Measurements from ENCODE around the gene UIMC1. TPM values are rescaled to one million over a fixed set of nuclear protein-coding genes. Genes with fewer than 3 reads are reported as not detected.

The UIMC1 gene
- total RNA-seq, 1 experiment from 2014 or later, result 47.6 TPM

- no peak for DNase-seq
- Histone ChIP-seq H3K27me3 (no peaks in the 10 kb centered on the region), H3K4me3 (no peak overlapping the region), H3K36me3 (peaks cover 73% of the 10 kb centered on the region), H3K9me3 (no peaks in the 10 kb centered on the region)
Observed at GRCh38 chr5:176938472-176938871, 68.1 kb downstream of the UIMC1 start.

GRCh38 chr5:176935017-176935416 lies 71.6 kb downstream of the UIMC1 start:
- Histone ChIP-seq H3K27me3 (no peaks in the 10 kb centered on the region), H3K4me3 (no peak overlapping the region)

GRCh38 chr5:176934309-176934930 lies 72.2 kb downstream of the UIMC1 start:
- no peaks in the 10 kb centered on the region for H3K27me3 ChIP-seq
- no peaks in the 10 kb centered on the region for H3K9me3 ChIP-seq
- DNase-seq, result no peak
- H3K4me3 ChIP-seq, result no peak overlapping the region
- H3K36me3 ChIP-seq, result peaks cover 81% of the 10 kb centered on the region

More at GRCh38 chr5:176935017-176935416, 71.6 kb downstream of the UIMC1 start:
- DNase-seq, result no peak
- H3K36me3 ChIP-seq, result peaks cover 82% of the 10 kb centered on the region
- no peaks in the 10 kb centered on the region for H3K9me3 ChIP-seq

- H3K4me3 ChIP-seq, result no peak overlapping the region
- no peaks in the 10 kb centered on the region for H3K9me3 ChIP-seq
- DNase-seq, result no peak
- H3K27me3 ChIP-seq, result no peaks in the 10 kb centered on the region
- peaks cover 62% of the 10 kb centered on the region for H3K36me3 ChIP-seq
Observed at GRCh38 chr5:176929654-176930053, 76.9 kb downstream of the UIMC1 start.

- Histone ChIP-seq H3K9me3 (no peaks in the 10 kb centered on the region), H3K36me3 (peaks cover 43% of the 10 kb centered on the region), H3K27me3 (no peaks in the 10 kb centered on the region), H3K4me3 (no peak overlapping the region)
- no peak for DNase-seq
Observed at GRCh38 chr5:176927562-176927961, 79.0 kb downstream of the UIMC1 start.

GRCh38 chr5:176922817-176923216 lies 83.8 kb downstream of the UIMC1 start:
- Histone ChIP-seq H3K36me3 (peaks cover 24% of the 10 kb centered on the region), H3K4me3 (no peak overlapping the region), H3K27me3 (no peaks in the 10 kb centered on the region), H3K9me3 (no peaks in the 10 kb centered on the region)
- DNase-seq, result no peak

- H3K4me3 ChIP-seq, result no peak overlapping the region
- no peaks in the 10 kb centered on the region for H3K9me3 ChIP-seq
Observed at GRCh38 chr5:176921714-176922113, 84.9 kb downstream of the UIMC1 start.

GRCh38 chr5:176918613-176919012 lies 88.0 kb downstream of the UIMC1 start:
- no peak overlapping the region for H3K4me3 ChIP-seq
- DNase-seq, result no peak
- no peaks in the 10 kb centered on the region for H3K9me3 ChIP-seq
- H3K27me3 ChIP-seq, result no peaks in the 10 kb centered on the region
- H3K36me3 ChIP-seq, result peaks cover 23% of the 10 kb centered on the region

More at GRCh38 chr5:176921714-176922113, 84.9 kb downstream of the UIMC1 start:
- H3K27me3 ChIP-seq, result no peaks in the 10 kb centered on the region
- DNase-seq, result no peak
- peaks cover 23% of the 10 kb centered on the region for H3K36me3 ChIP-seq

- DNase-seq, result no peak
- peaks cover 27% of the 10 kb centered on the region for H3K36me3 ChIP-seq
- H3K9me3 ChIP-seq, result no peaks in the 10 kb centered on the region
- H3K27me3 ChIP-seq, result no peaks in the 10 kb centered on the region
- H3K4me3 ChIP-seq, result no peak overlapping the region
Observed at GRCh38 chr5:176916337-176916736, 90.2 kb downstream of the UIMC1 start.

- no peak for DNase-seq
Observed at GRCh38 chr5:176915906-176916305, 90.7 kb downstream of the UIMC1 start.

GRCh38 chr5:176912115-176912514 lies 94.5 kb downstream of the UIMC1 start:
- no peaks in the 10 kb centered on the region for H3K27me3 ChIP-seq
- H3K9me3 ChIP-seq, result no peaks in the 10 kb centered on the region
- no peak overlapping the region for H3K4me3 ChIP-seq
- peaks cover 49% of the 10 kb centered on the region for H3K36me3 ChIP-seq
- no peak for DNase-seq

More at GRCh38 chr5:176915906-176916305, 90.7 kb downstream of the UIMC1 start:
- H3K9me3 ChIP-seq, result no peaks in the 10 kb centered on the region
- no peaks in the 10 kb centered on the region for H3K27me3 ChIP-seq
- H3K4me3 ChIP-seq, result no peak overlapping the region
- H3K36me3 ChIP-seq, result peaks cover 27% of the 10 kb centered on the region

- Histone ChIP-seq H3K9me3 (no peaks in the 10 kb centered on the region), H3K27me3 (no peaks in the 10 kb centered on the region), H3K4me3 (no peak overlapping the region), H3K36me3 (peaks cover 72% of the 10 kb centered on the region)
- no peak for DNase-seq
Observed at GRCh38 chr5:176908675-176909368, 97.8 kb downstream of the UIMC1 start.

- H3K4me3 ChIP-seq, result no peak overlapping the region
- H3K27me3 ChIP-seq, result no peaks in the 10 kb centered on the region
- peaks cover 88% of the 10 kb centered on the region for H3K36me3 ChIP-seq
- DNase-seq, result no peak
- H3K9me3 ChIP-seq, result no peaks in the 10 kb centered on the region
Observed at GRCh38 chr5:176906796-176907195, 99.8 kb downstream of the UIMC1 start.

GRCh38 chr5:176906126-176906525 lies 100.5 kb downstream of the UIMC1 start:
- H3K27me3 ChIP-seq, result no peaks in the 10 kb centered on the region
- peaks cover 89% of the 10 kb centered on the region for H3K36me3 ChIP-seq
- no peak for DNase-seq
- no peak overlapping the region for H3K4me3 ChIP-seq
- H3K9me3 ChIP-seq, result no peaks in the 10 kb centered on the region

GRCh38 chr5:176904276-176904675 lies 102.3 kb downstream of the UIMC1 start:
- DNase-seq, result no peak
- H3K9me3 ChIP-seq, result no peaks in the 10 kb centered on the region
- H3K36me3 ChIP-seq, result peaks cover 78% of the 10 kb centered on the region
- no peak overlapping the region for H3K4me3 ChIP-seq
- H3K27me3 ChIP-seq, result no peaks in the 10 kb centered on the region

- H3K4me3 ChIP-seq, result no peak overlapping the region
- no peaks in the 10 kb centered on the region for H3K9me3 ChIP-seq
- peaks cover 66% of the 10 kb centered on the region for H3K36me3 ChIP-seq
- DNase-seq, result no peak
- no peaks in the 10 kb centered on the region for H3K27me3 ChIP-seq
Observed at GRCh38 chr5:176902911-176903664, 103.5 kb downstream of the UIMC1 start.

GRCh38 chr5:176902102-176902814 lies 104.3 kb downstream of the UIMC1 start:
- DNase-seq, result no peak
- Histone ChIP-seq H3K9me3 (no peaks in the 10 kb centered on the region), H3K36me3 (peaks cover 58% of the 10 kb centered on the region), H3K27me3 (no peaks in the 10 kb centered on the region), H3K4me3 (no peak overlapping the region)

Data from MG63 (cell line).